ENCODE results near the gene AP1S3.

DNA sequence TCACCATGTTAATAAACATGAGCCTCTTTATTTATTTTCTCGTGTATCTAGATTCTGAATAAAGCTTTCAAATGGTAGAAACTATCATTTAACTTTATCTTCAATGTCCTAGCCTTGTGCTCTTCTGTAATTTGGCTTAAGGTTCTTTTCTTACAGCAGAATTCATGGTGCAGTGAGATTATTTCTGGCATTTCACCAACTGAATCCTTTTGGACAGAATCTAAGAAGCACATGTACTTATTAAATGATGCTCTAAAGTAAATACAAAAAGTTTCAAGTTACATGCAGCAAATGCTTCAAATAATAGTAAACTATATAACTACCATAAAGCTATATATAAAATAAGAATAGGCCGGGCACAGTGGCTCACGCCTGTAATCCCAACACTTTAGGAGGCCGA is 65.9 kb downstream of the AP1S3 start:
- TF ChIP-seq, protein P1, sequence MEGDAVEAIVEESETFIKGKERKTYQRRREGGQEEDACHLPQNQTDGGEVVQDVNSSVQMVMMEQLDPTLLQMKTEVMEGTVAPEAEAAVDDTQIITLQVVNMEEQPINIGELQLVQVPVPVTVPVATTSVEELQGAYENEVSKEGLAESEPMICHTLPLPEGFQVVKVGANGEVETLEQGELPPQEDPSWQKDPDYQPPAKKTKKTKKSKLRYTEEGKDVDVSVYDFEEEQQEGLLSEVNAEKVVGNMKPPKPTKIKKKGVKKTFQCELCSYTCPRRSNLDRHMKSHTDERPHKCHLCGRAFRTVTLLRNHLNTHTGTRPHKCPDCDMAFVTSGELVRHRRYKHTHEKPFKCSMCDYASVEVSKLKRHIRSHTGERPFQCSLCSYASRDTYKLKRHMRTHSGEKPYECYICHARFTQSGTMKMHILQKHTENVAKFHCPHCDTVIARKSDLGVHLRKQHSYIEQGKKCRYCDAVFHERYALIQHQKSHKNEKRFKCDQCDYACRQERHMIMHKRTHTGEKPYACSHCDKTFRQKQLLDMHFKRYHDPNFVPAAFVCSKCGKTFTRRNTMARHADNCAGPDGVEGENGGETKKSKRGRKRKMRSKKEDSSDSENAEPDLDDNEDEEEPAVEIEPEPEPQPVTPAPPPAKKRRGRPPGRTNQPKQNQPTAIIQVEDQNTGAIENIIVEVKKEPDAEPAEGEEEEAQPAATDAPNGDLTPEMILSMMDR (IDR thresholded peaks at IDR 0.05): no peak
- TF ChIP-seq POLR2AphosphoS5 (IDR thresholded peaks at IDR 0.05; ENCODE audit: low read depth, low read length) (no peak), SIN3A (IDR thresholded peaks at IDR 0.05; ENCODE audit: borderline replicate concordance, insufficient read depth, low read depth, low read length) (no peak), TCF7L2 (IDR thresholded peaks at IDR 0.05; ENCODE audit: low read depth, low read length) (no peak)
- TF ChIP-seq, protein P2, sequence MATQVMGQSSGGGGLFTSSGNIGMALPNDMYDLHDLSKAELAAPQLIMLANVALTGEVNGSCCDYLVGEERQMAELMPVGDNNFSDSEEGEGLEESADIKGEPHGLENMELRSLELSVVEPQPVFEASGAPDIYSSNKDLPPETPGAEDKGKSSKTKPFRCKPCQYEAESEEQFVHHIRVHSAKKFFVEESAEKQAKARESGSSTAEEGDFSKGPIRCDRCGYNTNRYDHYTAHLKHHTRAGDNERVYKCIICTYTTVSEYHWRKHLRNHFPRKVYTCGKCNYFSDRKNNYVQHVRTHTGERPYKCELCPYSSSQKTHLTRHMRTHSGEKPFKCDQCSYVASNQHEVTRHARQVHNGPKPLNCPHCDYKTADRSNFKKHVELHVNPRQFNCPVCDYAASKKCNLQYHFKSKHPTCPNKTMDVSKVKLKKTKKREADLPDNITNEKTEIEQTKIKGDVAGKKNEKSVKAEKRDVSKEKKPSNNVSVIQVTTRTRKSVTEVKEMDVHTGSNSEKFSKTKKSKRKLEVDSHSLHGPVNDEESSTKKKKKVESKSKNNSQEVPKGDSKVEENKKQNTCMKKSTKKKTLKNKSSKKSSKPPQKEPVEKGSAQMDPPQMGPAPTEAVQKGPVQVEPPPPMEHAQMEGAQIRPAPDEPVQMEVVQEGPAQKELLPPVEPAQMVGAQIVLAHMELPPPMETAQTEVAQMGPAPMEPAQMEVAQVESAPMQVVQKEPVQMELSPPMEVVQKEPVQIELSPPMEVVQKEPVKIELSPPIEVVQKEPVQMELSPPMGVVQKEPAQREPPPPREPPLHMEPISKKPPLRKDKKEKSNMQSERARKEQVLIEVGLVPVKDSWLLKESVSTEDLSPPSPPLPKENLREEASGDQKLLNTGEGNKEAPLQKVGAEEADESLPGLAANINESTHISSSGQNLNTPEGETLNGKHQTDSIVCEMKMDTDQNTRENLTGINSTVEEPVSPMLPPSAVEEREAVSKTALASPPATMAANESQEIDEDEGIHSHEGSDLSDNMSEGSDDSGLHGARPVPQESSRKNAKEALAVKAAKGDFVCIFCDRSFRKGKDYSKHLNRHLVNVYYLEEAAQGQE (IDR thresholded peaks at IDR 0.05; ENCODE audit: insufficient read depth in 1 of 2, low read depth in 2 of 2, low read length in 1 of 2): no peak
